ENCODE results near the gene AJAP1.

Gene AJAP1

DNA sequence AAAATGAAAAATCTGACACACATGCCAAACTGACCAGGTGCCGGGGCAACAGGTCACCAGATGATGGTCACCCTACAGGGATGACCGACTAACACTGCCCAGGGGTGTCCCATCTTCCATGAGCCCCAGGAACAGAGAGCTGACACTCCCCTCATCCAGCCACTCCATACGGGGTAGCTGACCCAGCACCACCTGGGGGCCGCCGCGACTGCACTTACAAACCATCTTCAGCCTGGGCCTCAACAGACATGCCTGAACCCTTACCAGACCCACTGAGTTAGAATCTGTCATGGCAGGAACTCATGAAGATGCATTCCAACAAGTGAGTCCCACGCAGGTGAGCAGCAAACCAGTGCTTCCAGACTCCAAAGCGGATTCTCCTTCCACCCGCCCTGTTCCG lies 31.6 kb upstream of the AJAP1 start:
- Histone ChIP-seq H3K36me3 (replicated peaks) (no peaks in the 10 kb centered on the region), H3K4me1 (no peaks in the 10 kb centered on the region), H3K9me3 (no peaks in the 10 kb centered on the region), H3K27me3 (ENCODE audit: low read depth) (no peaks in the 10 kb centered on the region), H3K4me3 (no peak overlapping the region)
- in situ Hi-C loops (cut with MboI; ENCODE audit: low sequenced_read_pairs), result no loop called here
- DNase-seq (ENCODE audit: low spot score in 2 of 2), result no peak

DNA sequence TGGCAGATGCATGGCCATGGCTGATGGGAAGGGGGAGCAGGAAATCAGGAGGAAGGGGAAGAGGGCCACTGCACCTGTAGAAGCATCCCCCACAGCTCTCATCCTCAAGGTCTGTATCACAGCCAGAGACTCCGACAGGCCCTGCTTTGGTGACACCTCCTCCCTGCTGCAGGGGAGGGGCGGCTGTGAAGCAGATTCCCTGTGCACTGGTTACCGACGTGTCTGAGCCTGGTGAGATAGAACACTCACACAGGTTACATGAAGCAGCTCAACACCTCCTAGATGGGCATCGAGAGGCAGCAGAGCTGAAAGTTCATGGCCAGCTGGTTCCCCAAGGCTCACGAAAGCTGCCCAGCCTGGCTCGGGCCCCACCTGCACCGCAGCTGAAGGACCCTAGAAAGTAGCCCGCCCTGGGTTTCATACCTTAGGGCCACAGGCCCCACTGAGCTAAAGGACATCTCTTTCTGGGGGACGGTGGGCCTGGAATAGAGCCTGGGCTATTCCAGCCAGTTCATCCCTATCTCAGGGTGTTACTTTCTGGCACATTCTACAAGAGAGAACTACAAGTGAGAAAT lies 30.2 kb upstream of the AJAP1 start:
- H3K36me3 ChIP-seq (replicated peaks), result no peaks in the 10 kb centered on the region
- H3K4me1 ChIP-seq, result no peaks in the 10 kb centered on the region
- H3K9me3 ChIP-seq, result no peaks in the 10 kb centered on the region
- H3K27me3 ChIP-seq (ENCODE audit: low read depth), result no peaks in the 10 kb centered on the region
- H3K4me3 ChIP-seq, result no peak overlapping the region
- in situ Hi-C loops (cut with MboI; ENCODE audit: low sequenced_read_pairs), result no loop called here
- no peak for DNase-seq (ENCODE audit: low spot score in 2 of 2)

DNA sequence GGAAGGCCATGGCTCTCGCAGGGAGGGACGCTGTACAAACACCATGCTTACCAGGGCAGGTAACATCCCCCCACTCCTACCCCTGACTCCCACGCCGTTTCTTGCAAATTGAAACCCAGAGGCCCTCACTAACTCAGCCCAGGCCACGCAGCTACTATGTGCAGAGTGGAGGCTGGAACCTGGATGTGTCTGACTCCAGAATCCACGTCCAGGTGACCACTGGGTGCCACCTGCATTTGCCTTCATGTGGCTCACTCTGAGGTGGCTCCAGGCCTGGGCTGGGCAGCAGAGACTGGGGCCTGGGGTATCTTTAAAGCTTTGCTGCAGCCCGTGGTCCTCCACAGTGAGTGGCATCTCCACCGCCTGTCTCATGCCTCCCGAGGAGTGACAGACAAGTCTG lies 29.6 kb upstream of the AJAP1 start:
- no peaks in the 10 kb centered on the region for H3K27me3 ChIP-seq (ENCODE audit: low read depth)
- DNase-seq (ENCODE audit: low spot score in 2 of 2), result no peak

DNA sequence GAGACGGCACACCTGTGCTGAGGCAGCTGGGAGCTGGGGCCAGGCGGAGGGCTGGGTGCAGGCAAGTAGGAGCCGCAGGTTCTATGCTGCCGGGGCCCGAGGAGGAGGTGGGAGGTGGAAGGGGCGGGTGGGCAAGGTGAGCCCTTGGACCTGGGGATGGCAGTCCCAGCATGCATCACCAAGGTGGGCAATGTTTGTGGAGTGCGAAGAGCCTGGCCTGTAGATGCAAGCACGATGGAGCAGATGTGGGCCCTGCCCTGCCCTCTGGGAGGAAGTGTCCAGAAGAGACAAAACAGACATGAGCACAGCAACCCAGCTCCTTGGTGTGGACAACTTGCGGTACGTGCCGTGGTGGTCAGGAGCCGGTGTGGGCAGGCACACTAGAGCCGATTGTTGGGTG lies 28.3 kb upstream of the AJAP1 start:
- DNase-seq (ENCODE audit: low spot score in 2 of 2), result no peak
- no peaks in the 10 kb centered on the region for H3K27me3 ChIP-seq (ENCODE audit: low read depth)
- H3K4me3 ChIP-seq, result no peak overlapping the region
- in situ Hi-C loops (cut with MboI; ENCODE audit: low sequenced_read_pairs), result no loop called here
- no peaks in the 10 kb centered on the region for H3K9me3 ChIP-seq
- H3K4me1 ChIP-seq, result no peaks in the 10 kb centered on the region
- H3K36me3 ChIP-seq (replicated peaks), result no peaks in the 10 kb centered on the region

More for the DNA sequence above, 29.6 kb upstream of the AJAP1 start:
- in situ Hi-C loops (cut with MboI; ENCODE audit: low sequenced_read_pairs), result no loop called here
- Histone ChIP-seq H3K4me3 (no peak overlapping the region), H3K36me3 (replicated peaks) (no peaks in the 10 kb centered on the region), H3K9me3 (no peaks in the 10 kb centered on the region), H3K4me1 (no peaks in the 10 kb centered on the region)

DNA sequence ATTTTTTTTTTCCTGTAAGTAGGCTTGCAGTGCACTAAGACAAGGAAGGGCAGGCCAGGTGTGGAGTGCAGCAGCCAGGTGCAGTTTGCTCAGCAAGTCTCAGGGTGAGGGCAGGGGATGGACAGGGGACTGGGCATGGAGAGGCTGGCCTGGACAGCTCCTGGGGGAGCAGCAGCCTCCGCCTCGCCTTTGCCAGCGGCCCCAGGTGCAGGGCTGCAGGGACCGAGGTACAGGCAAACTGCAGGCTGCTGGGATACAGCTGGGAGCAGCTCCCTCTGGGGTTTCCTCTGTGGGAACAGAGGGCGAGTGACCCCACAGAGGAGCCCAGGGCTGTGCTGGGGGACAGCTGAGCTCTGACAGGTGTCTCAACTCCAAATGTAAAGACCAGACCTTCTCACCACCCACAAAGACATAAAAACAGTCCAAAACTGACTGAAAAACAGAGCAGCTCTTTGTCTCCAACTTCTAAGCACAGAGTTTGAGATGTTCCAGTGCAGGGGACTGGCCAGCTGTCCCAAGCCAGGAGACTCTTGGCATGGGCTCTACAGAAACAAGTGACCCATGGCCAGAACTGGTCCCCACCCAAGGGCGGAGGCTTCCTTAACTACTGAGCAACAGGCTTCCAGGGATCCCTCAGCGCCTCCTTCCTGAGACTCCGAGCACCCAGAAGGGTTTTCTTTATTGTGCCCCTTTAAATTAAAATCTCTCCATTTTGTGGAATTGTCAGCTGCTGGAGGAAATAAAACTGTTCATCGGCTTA lies 27.7 kb upstream of the AJAP1 start:
- no peaks in the 10 kb centered on the region for H3K36me3 ChIP-seq (replicated peaks)
- no peak overlapping the region for H3K4me3 ChIP-seq
- no peaks in the 10 kb centered on the region for H3K9me3 ChIP-seq
- H3K4me1 ChIP-seq, result no peaks in the 10 kb centered on the region
- DNase-seq (ENCODE audit: low spot score in 2 of 2), result no peak
- H3K27me3 ChIP-seq (ENCODE audit: low read depth), result no peaks in the 10 kb centered on the region
- in situ Hi-C loops (cut with MboI; ENCODE audit: low sequenced_read_pairs), result no loop called here

DNA sequence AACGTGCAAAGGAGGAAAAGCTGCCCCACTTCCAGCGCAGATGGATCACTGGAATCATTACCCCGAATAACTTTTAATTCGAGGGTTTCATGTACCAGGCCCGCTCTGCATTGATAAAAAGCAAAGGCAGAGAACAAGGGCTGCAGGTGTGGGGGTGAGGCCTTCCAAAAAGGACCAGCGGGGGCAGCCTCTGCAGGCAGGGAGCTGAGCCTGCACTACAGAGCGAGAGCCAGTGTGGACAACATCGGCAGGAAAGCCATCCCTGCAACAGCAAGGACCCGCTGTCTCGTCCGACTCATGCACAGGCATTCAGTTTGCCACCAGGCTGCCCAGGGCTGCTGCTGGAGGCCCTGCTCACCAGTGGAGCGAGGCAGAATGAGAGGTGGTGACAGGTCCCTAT lies 27.1 kb upstream of the AJAP1 start:
- Histone ChIP-seq H3K36me3 (replicated peaks) (no peaks in the 10 kb centered on the region), H3K9me3 (no peaks in the 10 kb centered on the region), H3K4me3 (no peak overlapping the region), H3K27me3 (ENCODE audit: low read depth) (no peaks in the 10 kb centered on the region), H3K4me1 (no peaks in the 10 kb centered on the region)
- in situ Hi-C loops (cut with MboI; ENCODE audit: low sequenced_read_pairs), result no loop called here
- no peak for DNase-seq (ENCODE audit: low spot score in 2 of 2)

DNA sequence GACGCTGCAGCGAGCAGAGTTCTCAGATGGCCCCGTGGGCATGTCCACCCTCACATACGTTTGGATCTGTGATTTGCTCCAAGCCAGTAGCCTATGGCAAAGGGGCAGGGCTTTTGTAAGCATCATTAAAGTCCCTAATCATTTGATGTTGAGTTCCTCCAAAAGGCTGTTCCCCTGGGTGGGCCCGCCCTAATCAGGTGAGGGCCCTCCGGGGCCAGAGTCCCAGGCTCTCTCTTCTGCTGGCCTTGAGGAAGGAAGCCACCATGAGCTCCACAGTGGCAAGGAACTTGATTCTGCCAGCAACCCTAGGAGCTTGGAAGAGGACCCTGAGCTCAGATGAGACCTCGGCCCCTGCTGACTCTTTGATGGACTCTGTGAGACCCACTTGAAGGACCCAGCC lies 25.4 kb upstream of the AJAP1 start:
- no peaks in the 10 kb centered on the region for H3K9me3 ChIP-seq
- H3K4me1 ChIP-seq, result no peaks in the 10 kb centered on the region
- in situ Hi-C loops (cut with MboI; ENCODE audit: low sequenced_read_pairs), result no loop called here
- H3K4me3 ChIP-seq, result no peak overlapping the region
- no peaks in the 10 kb centered on the region for H3K36me3 ChIP-seq (replicated peaks)
- no peaks in the 10 kb centered on the region for H3K27me3 ChIP-seq (ENCODE audit: low read depth)
- DNase-seq (ENCODE audit: low spot score in 2 of 2), result no peak

DNA sequence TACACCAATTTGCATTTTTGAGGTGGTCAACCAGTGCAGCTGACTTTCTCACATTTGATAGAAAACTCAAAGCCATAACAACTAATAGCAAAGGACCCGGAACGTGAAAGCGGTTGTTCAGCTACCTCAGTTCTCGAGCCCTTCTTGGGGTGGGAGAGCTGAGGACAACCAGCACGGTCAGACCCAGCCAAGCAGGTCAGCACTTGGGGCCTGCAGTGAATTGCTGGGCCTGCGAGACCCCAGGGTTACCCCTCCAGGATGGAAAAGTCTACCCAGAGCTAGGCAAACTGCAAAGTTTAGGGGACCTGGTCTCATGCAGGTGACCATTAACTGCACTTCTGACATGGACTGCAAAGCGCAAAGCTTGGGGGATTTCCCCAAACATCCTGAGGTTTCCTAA lies 23.8 kb upstream of the AJAP1 start:
- no peaks in the 10 kb centered on the region for H3K27me3 ChIP-seq (ENCODE audit: low read depth)
- H3K9me3 ChIP-seq, result no peaks in the 10 kb centered on the region
- in situ Hi-C loops (cut with MboI; ENCODE audit: low sequenced_read_pairs), result no loop called here
- no peak for DNase-seq (ENCODE audit: low spot score in 2 of 2)
- H3K4me3 ChIP-seq, result no peak overlapping the region
- H3K36me3 ChIP-seq (replicated peaks), result no peaks in the 10 kb centered on the region
- no peaks in the 10 kb centered on the region for H3K4me1 ChIP-seq

DNA sequence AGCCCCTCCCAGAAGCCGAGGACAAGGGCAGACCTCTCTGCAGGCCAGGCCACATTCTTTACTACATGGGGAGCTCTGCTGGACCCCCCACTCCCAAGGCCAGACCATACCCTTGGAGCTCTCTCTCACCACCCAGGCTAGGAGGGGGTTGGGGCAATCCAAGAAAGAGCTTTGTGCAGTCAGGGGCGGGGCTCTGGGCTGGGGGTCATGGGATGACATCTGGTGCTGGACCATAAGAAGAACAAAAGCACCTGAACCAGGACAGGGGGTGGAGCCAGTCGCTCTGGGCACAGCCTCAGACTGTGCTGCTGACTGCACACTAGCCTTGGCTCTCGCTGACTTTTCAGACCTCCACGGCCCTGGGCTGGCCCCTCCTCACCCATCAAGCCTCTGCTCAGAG lies 23.1 kb upstream of the AJAP1 start:
- Histone ChIP-seq H3K27me3 (ENCODE audit: low read depth) (no peaks in the 10 kb centered on the region), H3K4me3 (no peak overlapping the region), H3K9me3 (no peaks in the 10 kb centered on the region), H3K4me1 (no peaks in the 10 kb centered on the region), H3K36me3 (replicated peaks) (no peaks in the 10 kb centered on the region)
- in situ Hi-C loops (cut with MboI; ENCODE audit: low sequenced_read_pairs), result no loop called here
- DNase-seq (ENCODE audit: low spot score in 2 of 2), result no peak

DNA sequence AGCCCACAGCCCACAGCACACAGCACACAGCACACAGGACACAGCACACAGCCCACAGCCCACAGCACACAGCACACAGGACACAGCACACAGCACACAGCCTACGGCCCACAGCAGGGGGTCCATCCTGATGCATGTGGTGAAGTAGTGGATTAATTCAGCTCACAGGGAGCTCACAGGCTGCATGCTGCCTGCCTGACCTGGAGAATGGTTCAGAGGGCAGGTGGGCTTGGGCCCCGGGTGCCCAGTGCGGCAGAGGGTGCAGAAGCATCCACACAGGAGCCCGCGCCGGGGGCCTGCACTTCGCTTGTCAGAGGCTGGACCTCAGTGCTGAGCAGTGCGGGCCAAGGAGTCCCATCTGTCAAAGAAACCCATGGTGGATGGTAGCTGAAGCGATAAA lies 21.1 kb upstream of the AJAP1 start:
- Histone ChIP-seq H3K4me1 (no peaks in the 10 kb centered on the region), H3K27me3 (ENCODE audit: low read depth) (no peaks in the 10 kb centered on the region), H3K36me3 (replicated peaks) (no peaks in the 10 kb centered on the region), H3K9me3 (no peaks in the 10 kb centered on the region), H3K4me3 (no peak overlapping the region)
- in situ Hi-C loops (cut with MboI; ENCODE audit: low sequenced_read_pairs), result no loop called here
- no peak for DNase-seq (ENCODE audit: low spot score in 2 of 2)

DNA sequence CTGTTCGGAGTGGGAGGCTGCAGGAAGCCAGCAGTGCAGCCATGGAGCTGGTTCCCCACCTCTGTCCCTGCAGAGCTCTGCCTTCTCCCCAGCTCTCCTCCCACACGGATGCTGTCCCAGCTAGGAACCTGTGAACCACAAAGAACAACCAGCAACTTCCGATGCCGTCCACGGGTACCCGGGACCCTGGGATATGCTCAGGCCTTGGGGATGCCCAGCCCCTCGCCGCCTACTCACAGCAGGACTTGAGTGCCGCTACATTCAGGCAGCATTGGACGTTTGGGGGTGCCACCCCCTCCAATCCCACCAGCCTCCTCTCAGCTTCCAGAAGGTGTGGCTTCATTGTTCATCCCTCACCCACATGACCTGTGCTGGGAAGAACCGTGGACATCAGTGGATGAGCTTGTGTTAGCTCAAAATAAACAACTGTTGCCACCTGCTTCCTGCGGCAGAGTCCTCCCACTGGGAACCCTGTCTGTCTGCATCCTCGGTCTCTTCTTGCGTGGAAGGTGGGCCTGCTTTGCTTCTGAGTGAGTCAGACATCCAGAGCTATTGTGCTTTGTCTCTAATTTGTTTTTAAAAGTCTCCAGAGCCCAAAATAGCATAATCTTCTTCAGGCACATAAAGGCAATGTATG lies 20.1 kb upstream of the AJAP1 start:
- DNase-seq (ENCODE audit: low spot score in 2 of 2), result no peak
- no peaks in the 10 kb centered on the region for H3K27me3 ChIP-seq (ENCODE audit: low read depth)
- H3K36me3 ChIP-seq (replicated peaks), result no peaks in the 10 kb centered on the region
- H3K4me1 ChIP-seq, result no peaks in the 10 kb centered on the region
- in situ Hi-C loops (cut with MboI; ENCODE audit: low sequenced_read_pairs), result no loop called here
- H3K9me3 ChIP-seq, result no peaks in the 10 kb centered on the region
- H3K4me3 ChIP-seq, result no peak overlapping the region

DNA sequence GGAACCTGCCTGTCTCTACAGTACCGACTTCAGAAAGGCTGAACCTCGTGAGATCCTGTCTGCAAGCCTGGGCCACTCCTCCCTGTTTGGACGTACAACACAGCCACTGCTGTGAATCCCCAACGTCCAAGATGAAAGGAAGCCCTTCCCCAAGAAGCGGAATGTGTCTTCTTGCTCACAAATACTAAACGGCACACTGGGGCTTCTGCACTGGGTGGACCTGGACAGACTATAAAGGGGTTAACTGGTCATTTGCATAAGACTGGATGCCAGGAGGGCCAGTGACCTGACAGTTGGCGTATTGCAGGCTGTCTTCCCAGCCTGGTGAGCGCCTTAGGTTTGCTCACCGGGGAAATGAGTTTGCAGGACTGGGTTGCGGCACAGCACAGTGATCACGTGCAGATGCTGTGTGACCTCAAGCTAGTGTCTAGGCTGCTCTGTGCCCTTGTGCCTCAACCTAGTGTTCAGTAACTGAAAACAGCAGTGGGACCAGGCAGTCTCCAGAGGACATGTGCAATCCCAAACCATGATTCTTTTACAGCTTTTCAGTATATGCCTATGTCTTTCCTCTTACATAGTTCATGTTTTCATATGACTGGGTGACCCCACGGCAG lies 19.5 kb upstream of the AJAP1 start:
- in situ Hi-C loops (cut with MboI; ENCODE audit: low sequenced_read_pairs), result no loop called here
- no peak for DNase-seq (ENCODE audit: low spot score in 2 of 2)
- H3K4me3 ChIP-seq, result no peak overlapping the region
- H3K4me1 ChIP-seq, result no peaks in the 10 kb centered on the region
- no peaks in the 10 kb centered on the region for H3K9me3 ChIP-seq
- no peaks in the 10 kb centered on the region for H3K36me3 ChIP-seq (replicated peaks)
- no peaks in the 10 kb centered on the region for H3K27me3 ChIP-seq (ENCODE audit: low read depth)

DNA sequence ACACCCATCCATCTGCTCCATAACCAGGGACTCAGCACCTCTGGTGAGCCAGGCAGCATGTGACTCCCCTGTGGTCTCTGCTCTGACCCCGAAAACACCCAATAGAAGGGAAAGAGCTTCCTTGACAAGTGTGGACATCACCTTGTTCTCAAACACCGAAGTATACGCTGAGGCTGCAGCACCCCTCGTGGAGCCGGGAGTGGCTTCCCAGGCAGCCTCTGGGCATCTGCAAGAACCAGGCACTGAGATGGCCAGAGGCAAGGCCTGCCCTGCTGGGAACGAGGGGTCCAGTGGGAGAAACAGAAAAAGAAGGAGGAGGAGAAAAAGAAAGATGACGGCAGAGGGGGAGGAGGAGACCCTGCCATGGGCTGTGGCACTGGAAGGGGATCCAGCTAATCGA lies 18.2 kb upstream of the AJAP1 start:
- no peaks in the 10 kb centered on the region for H3K36me3 ChIP-seq (replicated peaks)
- H3K4me3 ChIP-seq, result no peak overlapping the region
- no peaks in the 10 kb centered on the region for H3K4me1 ChIP-seq
- in situ Hi-C loops (cut with MboI; ENCODE audit: low sequenced_read_pairs), result no loop called here
- no peaks in the 10 kb centered on the region for H3K27me3 ChIP-seq (ENCODE audit: low read depth)
- H3K9me3 ChIP-seq, result no peaks in the 10 kb centered on the region
- DNase-seq (ENCODE audit: low spot score in 2 of 2), result no peak

DNA sequence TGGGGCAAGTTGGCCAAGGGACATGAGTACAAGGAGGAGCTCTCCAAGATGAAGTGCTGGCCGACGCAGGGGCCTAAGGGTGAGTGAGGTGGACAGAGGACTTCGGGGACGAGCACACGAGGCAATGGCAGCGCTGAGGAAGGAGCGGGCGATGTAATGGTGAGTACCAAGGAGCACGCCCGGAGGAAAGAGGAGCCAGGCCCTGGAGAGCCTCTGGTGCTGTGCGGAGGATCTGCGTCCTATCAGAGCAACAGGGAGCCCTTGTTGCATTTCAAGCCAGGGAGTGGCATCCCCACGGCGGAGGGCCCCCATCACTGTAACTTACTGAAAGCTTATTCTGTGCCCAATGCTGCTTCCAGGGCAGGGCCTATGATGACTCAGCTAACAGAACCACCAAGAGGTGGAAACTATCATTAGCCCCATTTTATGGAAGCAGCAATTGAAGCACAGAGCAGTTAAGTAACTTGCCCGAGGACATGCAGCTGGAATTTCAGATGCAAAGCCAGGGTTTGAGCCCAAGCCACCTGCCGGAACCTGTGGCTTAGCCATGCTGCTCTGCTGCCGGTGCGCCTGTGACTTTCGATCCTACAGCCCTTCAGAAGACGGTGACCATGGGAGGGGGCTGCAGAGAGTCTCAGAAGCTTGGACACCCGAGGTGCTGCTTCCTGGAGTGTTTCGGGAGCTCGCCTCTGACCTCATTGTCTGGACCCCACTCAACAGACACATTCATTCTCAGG lies 17.6 kb upstream of the AJAP1 start:
- H3K4me1 ChIP-seq, result no peaks in the 10 kb centered on the region
- H3K36me3 ChIP-seq (replicated peaks), result no peaks in the 10 kb centered on the region
- no peaks in the 10 kb centered on the region for H3K27me3 ChIP-seq (ENCODE audit: low read depth)
- H3K9me3 ChIP-seq, result no peaks in the 10 kb centered on the region
- in situ Hi-C loops (cut with MboI; ENCODE audit: low sequenced_read_pairs), result no loop called here
- no peak overlapping the region for H3K4me3 ChIP-seq
- DNase-seq (ENCODE audit: low spot score in 2 of 2), result no peak
